Measurements from ENCODE around the gene CCL27. TPM values are rescaled to one million over a fixed set of nuclear protein-coding genes. Genes with fewer than 3 reads are reported as not detected.

The CCL27 gene
- total RNA-seq, 1 experiment from 2014 or later = not detected

- POLR2A ChIA-PET = interaction anchor here (0.5 to 1.3 kb wide), 3 partner anchors 8 to 431 kb away, joined by 4 to 11 read pairs (median 7); partner anchors contain the start of genes GALT and IL11RA
- TF ChIP-seq CTCF (IDR thresholded peaks at IDR 0.05; ENCODE audit: insufficient read depth in 1 of 2, low read depth in 1 of 2, low read length in 1 of 2, severe bottlenecking in 1 of 2, unreplicated experiment in 1 of 2) = no peak
- peaks cover 7% of the 10 kb centered on the region for H3K4me1 Mint-ChIP-seq (ENCODE audit: low read depth, unreplicated experiment)
- peaks cover 10% of the 10 kb centered on the region for H3K36me3 Mint-ChIP-seq (ENCODE audit: insufficient read depth, unreplicated experiment)
- intact Hi-C loops (cut with micrococcal nuclease; ENCODE audit: unreplicated experiment) = no loop called here
- Histone ChIP-seq H3K9me3 (no peaks in the 10 kb centered on the region), H3K4me3 (ENCODE audit: low read depth, low read length) (peak overlapping the region; percentile 99), H3K27me3 (replicated peaks; ENCODE audit: control insufficient read depth, insufficient read depth, low read length) (no peaks in the 10 kb centered on the region), H3K36me3 (ENCODE audit: control insufficient read depth, insufficient read depth, low read length) (peaks cover 1% of the 10 kb centered on the region; the same call in 1 of the 2 replicates), H3K4me1 (peaks cover under 1% of the 10 kb centered on the region; the same call in 1 of the 2 replicates)
- peak overlapping the region; percentile 64 for H3K27ac Mint-ChIP-seq (ENCODE audit: unreplicated experiment)
- BruUV-seq (replicated peaks) = TSS peak; percentile 76
- no peak for DNase-seq
- H3K27me3 Mint-ChIP-seq (ENCODE audit: insufficient read depth, unreplicated experiment) = no peaks in the 10 kb centered on the region
- H3K4me3 Mint-ChIP-seq (ENCODE audit: unreplicated experiment) = peak overlapping the region; percentile 83
- no peaks in the 10 kb centered on the region for H3K9me3 Mint-ChIP-seq (ENCODE audit: unreplicated experiment)
- CTCF ChIA-PET = interaction anchor here (0.8 to 3.0 kb wide), 7 partner anchors 8 to 478 kb away, joined by 3 to 25 read pairs (median 4); partner anchors contain the start of genes ARID3C, ATOSB, GALT and IL11RA
Measured at GRCh38 chr9:34638138-34638445, 24.4 kb downstream of the CCL27 start.

- Mint-ChIP-seq H3K4me1 (ENCODE audit: low read depth, unreplicated experiment) (peaks cover 7% of the 10 kb centered on the region), H3K36me3 (ENCODE audit: insufficient read depth, unreplicated experiment) (peaks cover 10% of the 10 kb centered on the region), H3K9me3 (ENCODE audit: unreplicated experiment) (no peaks in the 10 kb centered on the region), H3K27ac (ENCODE audit: unreplicated experiment) (peak within 1 kb of the TSS; percentile 64), H3K27me3 (ENCODE audit: insufficient read depth, unreplicated experiment) (no peaks in the 10 kb centered on the region), H3K4me3 (ENCODE audit: unreplicated experiment) (peak within 1 kb of the TSS; percentile 83)
- Histone ChIP-seq H3K27me3 (replicated peaks; ENCODE audit: control insufficient read depth, insufficient read depth, low read length) (no peaks in the 10 kb centered on the region), H3K36me3 (ENCODE audit: control insufficient read depth, insufficient read depth, low read length) (peaks cover 1% of the 10 kb centered on the region; the same call in 1 of the 2 replicates), H3K4me3 (ENCODE audit: low read depth, low read length) (peak within 1 kb of the TSS; percentile 99), H3K4me1 (no peaks in the 10 kb centered on the region), H3K9me3 (no peaks in the 10 kb centered on the region)
- peak; percentile 93 to 96 for DNase-seq
- intact Hi-C loops (cut with micrococcal nuclease; ENCODE audit: unreplicated experiment) = loop anchor here (1.0 kb wide), 2 partner anchors 9 to 15 kb away; partner anchors contain the start of genes GALT and IL11RA
- ChIA-PET POLR2A (interaction anchor here (0.5 to 1.3 kb wide), 4 partner anchors 9 to 432 kb away, joined by 4 to 11 read pairs (median 7); partner anchors contain the start of genes GALT and IL11RA), CTCF (interaction anchor here (0.6 to 3.0 kb wide), 10 partner anchors 9 to 1870 kb away, joined by 3 to 25 read pairs (median 4); partner anchors contain the start of genes ARID3C, ATOSB, GALT and IL11RA)
- BruUV-seq (replicated peaks) = no TSS peak
- no peak for TF ChIP-seq CTCF (IDR thresholded peaks at IDR 0.05; ENCODE audit: insufficient read depth in 1 of 2, low read depth in 1 of 2, low read length in 1 of 2, severe bottlenecking in 1 of 2, unreplicated experiment in 1 of 2)
Measured at GRCh38 chr9:34637356-34638137, 24.9 kb downstream of the CCL27 start, which contains the start of gene SIGMAR1. Gene SIGMAR1, minus strand, starts transcription at chr9:34637787. Its CDS starts 90 bp downstream, at chr9:34637697.

- peak overlapping the region; percentile 64 for H3K27ac Mint-ChIP-seq (ENCODE audit: unreplicated experiment)
- no peak for DNase-seq
- H3K4me1 Mint-ChIP-seq (ENCODE audit: low read depth, unreplicated experiment) = peaks cover 7% of the 10 kb centered on the region
- ChIA-PET POLR2A (interaction anchor here (0.5 to 1.3 kb wide), 3 partner anchors 10 to 188 kb away, joined by 3 to 11 read pairs (median 7); partner anchors contain the start of genes GALT and IL11RA), CTCF (interaction anchor here (0.6 to 3.0 kb wide), 6 partner anchors 9 to 1870 kb away, joined by 3 to 25 read pairs (median 4); partner anchors contain the start of gene GALT)
- H3K4me3 Mint-ChIP-seq (ENCODE audit: unreplicated experiment) = peak overlapping the region; percentile 83
- H3K36me3 ChIP-seq (ENCODE audit: control insufficient read depth, insufficient read depth, low read length) = peaks cover 1% of the 10 kb centered on the region; the same call in 1 of the 2 replicates
- BruUV-seq (replicated peaks) = no TSS peak
- no peaks in the 10 kb centered on the region for H3K27me3 Mint-ChIP-seq (ENCODE audit: insufficient read depth, unreplicated experiment)
- H3K4me1 ChIP-seq = no peaks in the 10 kb centered on the region
- no peaks in the 10 kb centered on the region for H3K27me3 ChIP-seq (replicated peaks; ENCODE audit: control insufficient read depth, insufficient read depth, low read length)
- intact Hi-C loops (cut with micrococcal nuclease; ENCODE audit: unreplicated experiment) = loop anchor here (1.0 kb wide), 2 partner anchors 9 to 15 kb away; partner anchors contain the start of genes GALT and IL11RA
- no peaks in the 10 kb centered on the region for H3K9me3 Mint-ChIP-seq (ENCODE audit: unreplicated experiment)
- H3K4me3 ChIP-seq (ENCODE audit: low read depth, low read length) = peak overlapping the region; percentile 99
- no peak for TF ChIP-seq CTCF (IDR thresholded peaks at IDR 0.05; ENCODE audit: insufficient read depth in 1 of 2, low read depth in 1 of 2, low read length in 1 of 2, severe bottlenecking in 1 of 2, unreplicated experiment in 1 of 2)
- no peaks in the 10 kb centered on the region for H3K9me3 ChIP-seq
- H3K36me3 Mint-ChIP-seq (ENCODE audit: insufficient read depth, unreplicated experiment) = peaks cover 10% of the 10 kb centered on the region
Measured at GRCh38 chr9:34636791-34637355, 25.6 kb downstream of the CCL27 start.

All from Caco-2 (cell line).